Vagina (tissue), 2 donors: ENCODE results near the gene DACT2. TPM values are rescaled to one million over a fixed set of nuclear protein-coding genes. Genes with fewer than 3 reads are reported as not detected.

Source experiments
- DNase-seq, 2 donors: peaks; one replicate each; pipeline ENCODE4 v3.0.0-alpha.2; 2017; ENCODE audit errors: extremely low spot score in 2 of 2
- H3K27ac ChIP-seq: fragments of 200-600 bp; sonication (generic); one replicate; pipeline ENCODE4 v1.5.1; 2019
- H3K27me3 ChIP-seq: fragments of 200-600 bp; sonication (generic); one replicate; pipeline ENCODE4 v1.5.1; 2019
- H3K36me3 ChIP-seq, 2 donors: fragments of 200-600 bp; sonication (generic); one replicate each; pipeline ENCODE4 v1.5.1; 2017 to 2019
- H3K4me1 ChIP-seq: fragments of 200-600 bp; sonication (generic); one replicate; pipeline ENCODE4 v1.5.1; 2019
- H3K4me3 ChIP-seq, 2 donors: fragments of 200-600 bp; sonication (generic); 1 replicate in 1 of 2; 2 replicates in 1 of 2; pipeline ENCODE4 v1.5.1; 2016 to 2019
- H3K9me3 ChIP-seq: fragments of 200-600 bp; sonication (generic); one replicate; pipeline ENCODE4 v1.5.1; 2019
- POLR2A ChIP-seq, 2 donors: fragments of 450-650 bp; IDR thresholded peaks; one replicate each; pipeline ENCODE4 v1.6.1; 2017; ENCODE audit warnings: antibody characterized with exemption in 2 of 2, mild to moderate bottlenecking in 2 of 2, moderate library complexity in 2 of 2
- POLR2AphosphoS5 ChIP-seq, 2 donors: sonication (generic); formaldehyde crosslinking; IDR thresholded peaks; one replicate each; pipeline ENCODE4 v1.9.0; 2017; ENCODE audit warnings: antibody characterized with exemption in 2 of 2, mild to moderate bottlenecking in 2 of 2, low read depth in 1 of 2; ENCODE audit not compliant: insufficient read depth in 1 of 2
- intact Hi-C: fragments of 100-400 bp; cut with DNase I; formaldehyde crosslinking; loops from one replicate; pipeline ENCODE4 v1.15.1; 2023
- total RNA-seq: library from RNA; depleted of rRNA; stranded (reverse); fragments of >200 nt; gene quantifications from one replicate; pipeline ENCODE4 v1.2.3, GENCODE V29; 2016
- TF ChIP-seq, protein P1 (sequence below), 3 experiments: fragments of 450-650 bp in 2 of 3; fragments of 200-600 bp in 1 of 3; sonication (generic) in 1 of 3; IDR thresholded peaks; one replicate each; pipeline ENCODE4 v1.5.1; 2017 to 2019; ENCODE audit warnings: antibody characterized with exemption in 3 of 3, mild to moderate bottlenecking in 2 of 3, moderate library complexity in 2 of 3

Gene DACT2, protein sequence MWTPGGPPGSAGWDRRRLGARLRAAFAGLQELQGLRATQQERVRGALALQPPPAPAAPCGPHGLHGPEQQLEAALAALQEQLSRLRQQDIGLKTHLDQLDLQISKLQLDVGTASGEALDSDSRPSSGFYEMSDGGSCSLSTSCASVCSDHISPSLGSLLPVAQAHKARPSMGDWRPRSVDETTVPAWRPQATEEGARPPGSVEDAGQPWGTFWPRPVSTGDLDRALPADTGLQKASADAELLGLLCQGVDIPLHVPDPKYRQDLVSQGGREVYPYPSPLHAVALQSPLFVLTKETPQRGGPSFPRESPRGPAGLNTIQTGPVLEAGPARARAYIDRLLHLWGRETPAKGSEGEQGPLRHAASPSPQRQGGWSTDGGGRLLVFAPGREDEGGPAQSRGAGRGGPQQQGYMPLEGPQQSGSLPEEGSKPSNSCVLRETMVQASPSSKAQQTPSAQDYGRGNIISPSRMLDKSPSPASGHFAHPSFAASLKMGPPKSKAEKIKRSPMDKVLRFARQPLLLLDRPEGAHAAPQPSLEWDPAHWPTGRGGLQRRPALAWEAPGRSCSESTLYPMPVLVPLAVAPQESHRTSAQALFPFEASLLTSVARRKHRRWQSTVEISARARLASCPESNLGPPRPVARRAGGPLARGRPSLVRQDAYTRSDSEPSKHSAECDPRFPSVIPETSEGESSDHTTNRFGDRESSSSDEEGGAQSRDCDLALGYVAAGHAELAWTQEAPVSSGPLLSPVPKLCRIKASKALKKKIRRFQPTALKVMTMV
- 1.5 TPM for total RNA-seq

DNA sequence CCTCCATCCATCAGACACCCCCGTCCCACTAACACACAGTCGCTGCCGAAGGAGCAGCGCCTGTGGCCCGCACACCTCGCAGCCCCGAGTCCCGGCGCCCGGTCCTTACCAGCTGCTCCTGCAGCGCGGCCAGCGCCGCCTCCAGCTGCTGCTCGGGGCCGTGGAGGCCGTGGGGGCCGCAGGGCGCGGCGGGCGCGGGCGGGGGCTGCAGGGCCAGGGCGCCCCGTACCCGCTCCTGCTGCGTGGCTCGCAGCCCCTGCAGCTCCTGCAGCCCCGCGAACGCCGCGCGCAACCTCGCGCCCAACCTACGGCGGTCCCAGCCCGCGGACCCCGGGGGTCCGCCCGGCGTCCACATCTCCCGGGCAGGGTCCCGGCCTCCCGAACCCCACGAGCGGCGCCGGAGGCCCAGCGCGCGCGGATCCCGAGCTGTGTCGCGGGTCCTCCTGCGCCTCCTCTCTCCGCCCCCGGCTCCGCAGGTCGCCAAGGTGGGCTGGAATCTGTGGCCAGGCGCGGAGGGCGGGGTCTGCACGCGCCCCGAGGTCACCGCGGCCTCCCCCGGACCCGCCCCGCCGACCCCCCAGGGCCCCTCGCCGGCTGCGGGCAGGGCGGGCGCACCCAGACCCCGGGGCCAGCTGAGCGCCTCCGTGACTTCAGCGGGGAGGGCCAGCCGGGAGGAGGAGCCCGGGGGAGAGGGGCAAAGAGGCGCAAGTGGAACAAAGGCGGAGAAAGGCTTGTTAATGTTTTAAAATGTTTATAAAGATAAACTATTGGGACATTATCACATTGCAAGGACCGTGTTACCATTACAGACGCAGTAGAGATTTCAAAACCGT lies at the start of gene DACT2:
DACT2 (minus strand) TSS at position 499 of the 833 bp plus-strand sequence; CDS start at position 355, 144 bp downstream.
- TF ChIP-seq, protein P1, sequence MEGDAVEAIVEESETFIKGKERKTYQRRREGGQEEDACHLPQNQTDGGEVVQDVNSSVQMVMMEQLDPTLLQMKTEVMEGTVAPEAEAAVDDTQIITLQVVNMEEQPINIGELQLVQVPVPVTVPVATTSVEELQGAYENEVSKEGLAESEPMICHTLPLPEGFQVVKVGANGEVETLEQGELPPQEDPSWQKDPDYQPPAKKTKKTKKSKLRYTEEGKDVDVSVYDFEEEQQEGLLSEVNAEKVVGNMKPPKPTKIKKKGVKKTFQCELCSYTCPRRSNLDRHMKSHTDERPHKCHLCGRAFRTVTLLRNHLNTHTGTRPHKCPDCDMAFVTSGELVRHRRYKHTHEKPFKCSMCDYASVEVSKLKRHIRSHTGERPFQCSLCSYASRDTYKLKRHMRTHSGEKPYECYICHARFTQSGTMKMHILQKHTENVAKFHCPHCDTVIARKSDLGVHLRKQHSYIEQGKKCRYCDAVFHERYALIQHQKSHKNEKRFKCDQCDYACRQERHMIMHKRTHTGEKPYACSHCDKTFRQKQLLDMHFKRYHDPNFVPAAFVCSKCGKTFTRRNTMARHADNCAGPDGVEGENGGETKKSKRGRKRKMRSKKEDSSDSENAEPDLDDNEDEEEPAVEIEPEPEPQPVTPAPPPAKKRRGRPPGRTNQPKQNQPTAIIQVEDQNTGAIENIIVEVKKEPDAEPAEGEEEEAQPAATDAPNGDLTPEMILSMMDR (IDR thresholded peaks at IDR 0.05) = no peak
- TF ChIP-seq POLR2AphosphoS5 (IDR thresholded peaks at IDR 0.05; ENCODE audit: insufficient read depth in 1 of 2, low read depth in 1 of 2) = no peak
- no peak for TF ChIP-seq POLR2A (IDR thresholded peaks at IDR 0.05)
- Histone ChIP-seq H3K27ac (no peak within 1 kb of the TSS), H3K36me3 (no peaks in the 10 kb centered on the region), H3K4me1 (peaks cover 9% of the 10 kb centered on the region), H3K9me3 (no peaks in the 10 kb centered on the region), H3K4me3 (peak within 1 kb of the TSS; percentile 38 to 41), H3K27me3 (no peaks in the 10 kb centered on the region)
- intact Hi-C loops = no loop called here
- no peak for DNase-seq

DNA sequence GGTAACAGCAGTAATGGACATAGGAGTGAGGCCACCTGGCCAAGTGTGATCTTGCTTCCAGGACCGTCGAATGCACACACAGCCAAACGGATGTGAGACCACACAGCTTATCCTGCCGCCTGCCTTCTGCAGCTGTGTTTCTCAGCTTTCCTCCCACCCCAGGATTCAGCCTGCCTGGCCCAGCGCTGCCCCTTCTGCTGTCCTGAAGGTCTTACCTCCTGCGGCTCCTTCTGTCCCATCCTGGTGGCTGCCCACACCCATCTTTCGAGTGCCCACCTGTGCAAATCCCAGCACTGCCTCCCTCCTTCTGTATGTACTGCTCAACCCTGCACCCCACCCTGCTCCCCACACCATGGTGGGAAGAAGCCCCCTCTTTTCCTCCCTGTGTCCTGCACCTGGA lies 49.4 kb upstream of the DACT2 start:
- no peaks in the 10 kb centered on the region for H3K36me3 ChIP-seq
- no peak overlapping the region for H3K4me3 ChIP-seq
- intact Hi-C loops = no loop called here
- no peaks in the 10 kb centered on the region for H3K9me3 ChIP-seq
- H3K4me1 ChIP-seq = no peaks in the 10 kb centered on the region
- DNase-seq = no peak
- no peaks in the 10 kb centered on the region for H3K27me3 ChIP-seq
- no peak overlapping the region for H3K27ac ChIP-seq
- no peak for TF ChIP-seq POLR2A (IDR thresholded peaks at IDR 0.05)

DNA sequence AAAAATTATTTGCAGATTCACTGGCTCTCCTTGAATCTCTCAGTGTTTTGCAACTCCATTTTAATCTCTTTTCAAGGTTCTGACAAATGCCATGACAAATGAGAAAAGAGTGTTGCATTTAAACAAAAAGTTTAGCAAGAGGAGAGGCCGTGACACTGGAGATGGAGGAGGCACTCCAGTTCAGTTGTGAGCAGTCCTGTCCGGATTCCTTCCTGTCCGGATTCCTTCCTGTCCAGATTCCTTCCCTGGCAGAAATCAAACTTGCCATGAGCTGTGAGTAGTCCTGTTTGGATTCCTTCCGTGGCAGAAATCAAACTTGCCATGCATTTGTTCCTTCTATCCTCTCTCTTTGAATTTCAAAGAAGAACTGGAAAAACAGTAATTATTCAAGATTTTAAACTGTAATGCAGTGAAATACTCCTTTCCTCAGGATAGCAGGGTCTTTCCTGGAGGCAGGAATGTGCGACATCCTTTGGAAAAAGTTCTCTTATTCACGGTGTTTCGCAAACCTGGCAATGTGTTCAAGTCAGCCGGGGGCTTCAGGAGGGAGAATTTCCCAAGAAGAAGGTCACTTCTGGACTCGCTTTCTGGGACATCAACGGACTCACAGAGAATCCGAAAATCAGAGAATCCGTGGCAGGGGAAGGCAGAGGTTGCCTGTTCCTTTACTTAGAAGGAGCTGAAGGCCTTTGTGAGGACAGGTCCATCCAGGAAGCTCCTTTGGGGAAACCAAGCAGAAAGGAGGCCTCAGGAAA lies 48.7 kb upstream of the DACT2 start:
- TF ChIP-seq POLR2A (IDR thresholded peaks at IDR 0.05) = no peak
- TF ChIP-seq, protein P1 (IDR thresholded peaks at IDR 0.05) = no peak
- no peak for TF ChIP-seq POLR2AphosphoS5 (IDR thresholded peaks at IDR 0.05; ENCODE audit: insufficient read depth in 1 of 2, low read depth in 1 of 2)
- Histone ChIP-seq H3K9me3 (no peaks in the 10 kb centered on the region), H3K27ac (no peak overlapping the region), H3K36me3 (no peaks in the 10 kb centered on the region), H3K4me1 (no peaks in the 10 kb centered on the region), H3K4me3 (no peak overlapping the region), H3K27me3 (no peaks in the 10 kb centered on the region)
- no peak for DNase-seq
- intact Hi-C loops = no loop called here

DNA sequence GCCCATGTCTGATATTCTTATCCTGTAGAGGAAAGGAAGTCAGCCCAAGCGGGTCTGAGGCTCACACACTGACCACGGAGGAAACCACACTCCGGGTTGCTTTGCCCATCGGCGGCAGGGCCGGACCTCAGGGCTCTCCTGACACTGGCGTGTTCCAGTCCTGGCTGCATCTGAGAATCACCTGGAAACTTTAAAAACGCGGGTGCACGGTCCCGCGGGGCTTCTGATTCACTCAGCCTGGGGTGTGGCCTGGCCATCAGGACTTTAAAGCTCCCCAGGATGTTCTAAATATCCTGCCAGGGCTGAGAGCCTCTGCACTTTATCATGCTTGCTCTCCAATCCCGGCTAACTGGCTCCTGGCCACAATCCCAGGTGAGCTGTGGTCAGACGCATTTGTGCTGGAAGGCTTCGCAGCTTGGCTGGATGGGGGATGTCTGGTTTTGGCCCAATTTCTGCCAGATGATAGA lies 47.7 kb upstream of the DACT2 start:
- Histone ChIP-seq H3K36me3 (no peaks in the 10 kb centered on the region), H3K9me3 (no peaks in the 10 kb centered on the region), H3K27me3 (no peaks in the 10 kb centered on the region), H3K4me1 (no peaks in the 10 kb centered on the region), H3K27ac (no peak overlapping the region), H3K4me3 (no peak overlapping the region)
- DNase-seq = no peak
- intact Hi-C loops = no loop called here
- no peak for TF ChIP-seq POLR2A (IDR thresholded peaks at IDR 0.05)
- TF ChIP-seq, protein P1 (IDR thresholded peaks at IDR 0.05) = no peak
- no peak for TF ChIP-seq POLR2AphosphoS5 (IDR thresholded peaks at IDR 0.05; ENCODE audit: insufficient read depth in 1 of 2, low read depth in 1 of 2)
